HG03135 (cell line): Measurements from ENCODE around the gene CDC42BPA.
"Not testable (repeated sequence)": the region's sequence is repeated elsewhere in the genome, so short reads cannot be mapped to it uniquely, and the experiment has no call there.

Source experiments
- ATAC-seq: cut with Tn5 transposase; IDR thresholded peaks from one replicate; pipeline ENCODE4 v1.9.1; 2021; ENCODE audit warnings: mild to moderate bottlenecking, moderate library complexity; ENCODE audit not compliant: unreplicated experiment

Gene CDC42BPA

DNA sequence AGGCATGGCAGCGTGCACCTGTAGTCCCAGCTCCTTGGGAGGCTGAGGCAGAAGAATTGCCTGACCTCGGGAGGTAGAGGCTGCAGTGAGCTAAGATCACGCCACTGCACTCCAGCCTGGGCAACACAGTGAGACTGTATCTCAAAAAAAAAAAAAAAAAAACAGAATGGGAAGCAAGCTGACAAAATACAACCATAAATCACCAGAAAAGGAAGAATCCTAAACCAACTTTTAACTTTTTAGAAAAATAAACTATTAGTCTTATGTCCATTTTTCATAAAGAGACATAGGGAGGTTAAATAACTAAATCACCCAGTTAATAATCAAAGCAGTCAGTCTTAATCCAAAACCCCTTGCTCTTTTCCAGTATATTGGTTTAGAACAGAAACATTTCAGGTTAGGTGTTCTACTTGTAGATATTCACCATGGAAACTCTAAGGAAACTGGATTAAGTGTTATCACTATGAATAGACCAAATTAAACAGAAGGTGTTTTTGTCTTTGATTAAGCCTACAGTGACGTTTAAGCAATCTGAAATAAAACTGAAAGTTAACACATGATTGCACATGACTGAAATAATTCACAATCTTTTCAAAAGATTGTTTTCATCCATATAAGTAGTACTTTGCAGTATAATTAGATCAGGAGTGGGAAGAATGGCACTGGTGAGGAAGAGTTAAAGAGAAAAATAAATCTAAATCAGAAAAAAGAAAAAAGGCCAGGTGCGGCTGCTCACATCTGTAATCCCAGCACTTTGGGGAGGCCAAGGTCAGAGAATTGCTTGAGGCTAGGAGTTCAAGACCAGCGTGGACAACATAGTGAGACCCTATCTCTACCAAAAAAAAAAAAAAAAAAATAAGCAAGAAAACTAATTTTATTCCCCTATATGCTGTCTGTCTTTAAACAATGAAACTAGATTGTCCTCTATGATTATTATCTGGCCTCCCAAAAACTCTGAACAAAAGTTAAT, 9.6 kb downstream of the CDC42BPA start:
- ATAC-seq: no peak

DNA sequence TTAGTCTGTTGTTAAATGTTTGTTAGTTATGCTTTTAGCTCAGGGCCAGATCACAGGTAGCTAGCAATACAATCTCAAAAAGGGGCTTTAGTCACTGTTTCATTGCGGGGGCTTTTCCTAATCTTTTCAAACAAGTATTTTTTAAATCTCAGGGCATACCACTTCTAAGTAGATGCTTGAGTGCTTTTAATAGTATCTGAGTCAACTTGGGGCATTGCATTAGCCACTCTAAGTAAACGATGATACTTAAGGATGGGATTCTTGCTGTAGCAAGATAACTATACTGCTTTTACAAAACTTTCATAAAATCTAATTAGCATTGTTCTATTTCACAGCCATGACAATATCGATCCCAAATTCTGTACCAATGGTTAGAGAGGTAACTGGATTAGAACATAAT, 11.6 kb downstream of the CDC42BPA start:
- ATAC-seq: no peak

DNA sequence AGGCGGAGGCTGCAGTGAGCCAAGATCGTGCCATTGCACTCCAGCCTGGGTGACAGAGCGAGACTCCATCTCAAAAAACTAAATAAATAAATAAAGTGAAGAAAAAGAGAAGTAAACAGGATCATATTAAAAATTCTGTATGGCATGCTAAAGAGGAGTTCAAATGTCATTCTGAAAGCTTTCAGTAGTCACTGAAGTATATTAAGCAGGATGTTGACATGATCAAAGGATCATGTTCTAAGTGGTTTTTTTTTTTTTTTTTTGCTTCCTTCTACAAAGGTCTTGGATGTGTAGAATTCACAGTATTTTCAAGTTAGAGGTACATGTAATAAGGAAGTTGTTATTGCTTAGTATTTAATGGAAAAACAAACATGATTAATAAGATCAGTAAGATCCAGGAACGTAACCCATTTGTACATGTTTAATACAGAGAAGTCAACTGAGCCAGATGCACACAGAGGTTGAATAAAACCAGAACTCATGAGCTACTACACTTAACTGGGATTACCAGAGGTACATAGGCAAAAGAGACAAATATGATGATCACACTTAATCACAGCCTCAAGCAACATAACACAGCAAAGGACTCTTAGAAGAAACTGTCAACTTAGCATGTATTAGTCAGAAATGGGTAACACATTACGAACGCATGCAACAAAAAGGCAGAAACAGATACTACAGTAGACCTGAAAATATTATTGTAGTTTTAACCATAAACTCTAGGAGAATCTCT, 12.2 kb downstream of the CDC42BPA start:
- no peak for ATAC-seq

DNA sequence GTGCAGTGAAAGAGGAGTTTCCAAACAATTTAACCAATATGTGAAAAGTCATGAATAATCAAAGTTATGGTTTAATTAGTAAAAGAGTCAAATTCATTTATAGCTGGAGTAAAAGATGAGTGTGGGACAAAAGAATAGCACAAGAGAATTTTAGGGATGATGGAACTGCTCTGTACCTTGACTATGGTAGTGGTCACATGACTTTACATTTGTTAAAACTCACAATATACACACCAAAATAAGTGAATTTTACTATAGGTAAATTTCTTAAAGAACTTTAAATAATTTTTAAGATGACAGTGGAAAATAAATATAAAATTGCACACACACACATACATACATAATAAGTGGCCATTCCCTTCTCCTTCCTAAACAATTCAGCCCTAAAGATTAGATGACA, 13.6 kb downstream of the CDC42BPA start:
- no peak for ATAC-seq

DNA sequence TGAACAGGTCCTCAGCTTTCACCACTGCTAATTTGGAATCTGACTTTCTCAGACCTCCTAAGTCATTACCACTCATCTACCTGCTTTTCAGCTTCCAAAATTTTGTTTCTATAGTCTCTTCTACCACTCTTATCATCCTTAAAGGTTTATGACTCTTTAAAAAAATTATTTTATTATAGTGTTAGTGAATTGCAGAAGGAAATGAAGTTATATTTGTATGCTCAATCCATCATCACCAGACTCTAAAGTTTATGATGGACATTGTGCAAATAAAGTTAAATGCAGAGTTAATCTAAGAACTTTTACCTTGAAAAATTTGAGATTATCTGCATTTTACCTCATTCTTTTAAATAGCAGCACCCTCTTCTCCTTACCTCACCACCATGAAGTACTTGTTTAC, 14.6 kb downstream of the CDC42BPA start:
- no peak for ATAC-seq

DNA sequence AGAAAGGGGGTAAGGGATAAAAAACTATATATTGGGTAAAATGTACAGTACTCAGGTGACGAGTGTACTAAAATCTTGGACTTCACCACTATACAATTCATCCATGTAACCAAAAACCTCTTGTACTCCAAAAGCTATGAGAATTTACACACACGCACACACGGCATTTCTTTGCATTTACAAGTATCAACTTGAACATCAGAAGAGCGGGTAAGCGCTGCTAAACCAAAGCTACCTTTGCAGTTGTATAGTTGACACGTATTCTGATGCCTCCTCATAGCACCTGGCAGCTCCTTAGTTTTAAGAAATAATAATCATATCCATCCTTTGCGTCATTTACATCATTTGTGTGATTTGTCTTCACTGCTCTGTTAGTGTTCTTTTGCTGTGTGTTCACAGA, 17.6 kb downstream of the CDC42BPA start:
- ATAC-seq: no peak

DNA sequence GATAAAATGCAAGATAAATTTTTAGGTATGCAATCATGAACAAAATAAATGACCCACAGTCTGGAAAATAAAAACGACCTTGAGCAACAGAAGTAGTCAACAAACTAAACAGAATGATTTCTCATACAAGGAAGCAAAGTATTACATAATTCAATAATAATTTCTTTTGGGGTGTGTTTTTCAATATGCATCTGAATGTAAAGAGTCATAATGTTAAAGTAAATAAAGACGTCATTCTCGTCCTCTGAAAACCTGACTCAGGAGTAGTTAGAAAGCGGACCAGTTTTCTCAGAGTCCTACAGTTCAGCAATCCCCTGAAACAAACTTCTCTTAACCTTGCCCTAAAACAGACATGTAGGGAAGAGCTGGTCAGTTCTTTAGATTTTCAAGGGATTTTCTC, 18.6 kb downstream of the CDC42BPA start:
- ATAC-seq: no peak

DNA sequence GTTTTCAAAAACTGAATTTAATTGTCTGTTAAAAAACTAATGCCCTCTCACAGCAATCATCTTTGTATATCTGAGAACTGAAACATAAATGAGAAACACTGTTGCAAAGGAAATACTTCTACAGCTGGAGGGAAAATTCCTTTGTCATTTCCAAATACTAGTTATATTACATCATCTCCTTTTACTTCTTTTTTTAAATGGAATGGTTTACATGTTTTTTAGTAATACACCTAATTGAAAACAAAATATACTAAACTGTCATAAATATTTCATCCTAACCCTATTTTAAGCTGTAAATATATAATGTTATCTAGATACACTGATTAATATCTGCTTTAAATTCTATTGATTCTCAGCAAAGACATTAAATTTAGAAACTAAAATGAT, 19.1 kb downstream of the CDC42BPA start:
- ATAC-seq: no peak

DNA sequence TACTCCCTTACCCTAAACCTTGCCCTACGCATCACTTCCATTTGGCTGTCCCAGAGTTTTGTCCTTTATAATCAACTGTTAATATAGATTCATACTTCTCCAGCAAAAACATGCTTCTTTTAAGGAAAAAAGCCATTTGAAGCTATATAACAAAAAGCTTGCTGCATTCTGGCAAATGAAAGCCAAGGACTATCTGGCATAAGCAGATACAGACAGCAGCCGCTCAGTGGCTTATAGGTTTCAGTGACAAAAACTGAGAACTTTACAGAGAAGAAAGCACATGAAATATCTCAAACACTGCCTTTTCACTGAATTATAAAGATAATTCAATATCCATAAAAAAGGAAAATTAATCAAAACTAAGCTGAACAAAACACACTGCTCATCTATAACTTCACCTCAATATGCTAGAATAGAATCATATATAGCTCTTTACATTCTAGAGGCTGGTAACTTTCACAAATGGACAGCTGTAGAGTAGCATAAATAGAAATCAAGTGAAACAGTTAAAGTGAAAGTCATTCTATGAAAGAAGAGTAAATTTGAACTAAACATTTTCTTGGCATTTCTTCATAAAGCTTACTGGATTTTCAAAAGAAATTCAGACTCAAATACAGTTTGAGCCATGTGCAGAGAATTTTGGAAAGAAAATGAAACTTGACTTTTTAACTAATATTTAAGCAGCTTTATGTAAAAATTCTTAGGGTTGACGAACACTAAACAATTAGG, 19.6 kb downstream of the CDC42BPA start:
- no peak for ATAC-seq

DNA sequence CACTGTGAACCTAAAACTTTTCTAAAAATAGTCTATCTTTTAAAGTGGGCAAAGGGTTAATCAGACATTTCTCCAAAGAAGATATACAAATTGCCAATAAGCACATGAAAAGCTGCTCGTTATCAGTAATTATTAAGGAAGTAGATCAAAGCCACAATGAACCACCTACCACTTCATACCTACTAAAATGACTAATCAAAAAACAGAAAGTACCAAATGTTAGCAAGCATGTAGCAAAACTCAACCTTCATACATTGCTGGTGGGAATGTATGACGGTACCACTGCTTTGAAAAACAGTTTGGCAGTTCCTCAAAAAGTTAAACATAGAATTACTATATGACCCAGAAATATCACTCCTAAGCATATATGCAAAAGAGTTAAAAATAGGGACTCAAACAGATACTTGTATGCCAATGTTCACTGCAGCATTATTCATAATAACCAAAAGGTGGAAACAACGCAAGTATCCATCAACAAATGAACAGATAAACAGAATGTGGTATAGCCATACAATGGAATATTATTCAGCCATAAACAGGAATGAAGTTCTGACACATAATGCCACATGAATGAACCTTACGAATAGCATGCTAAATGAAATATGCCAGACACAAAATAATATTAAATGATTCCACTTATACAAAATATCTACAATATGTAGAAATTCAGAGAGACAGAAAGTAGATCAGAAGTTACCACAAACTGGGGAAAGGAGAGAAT, 21.1 kb downstream of the CDC42BPA start:
- ATAC-seq: no peak

DNA sequence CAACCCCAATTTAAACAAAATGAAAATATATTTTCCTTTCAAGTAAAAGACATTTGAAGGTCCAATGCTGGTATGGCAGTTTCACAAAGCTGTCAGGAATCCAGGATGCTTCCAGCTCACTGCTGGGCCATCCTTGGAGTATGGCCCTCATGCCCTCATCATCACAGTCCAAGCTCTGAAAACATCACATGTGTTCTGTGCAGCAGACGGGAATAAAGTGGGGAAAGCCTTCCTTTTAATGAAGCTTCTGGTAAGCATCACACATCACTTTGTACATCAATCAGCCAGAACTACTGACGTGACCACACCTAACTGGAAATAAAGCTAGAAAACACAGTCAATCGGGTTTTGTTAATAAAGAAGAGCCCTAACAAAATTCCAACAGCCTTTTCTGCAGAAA, 22.7 kb downstream of the CDC42BPA start:
- ATAC-seq: no peak

DNA sequence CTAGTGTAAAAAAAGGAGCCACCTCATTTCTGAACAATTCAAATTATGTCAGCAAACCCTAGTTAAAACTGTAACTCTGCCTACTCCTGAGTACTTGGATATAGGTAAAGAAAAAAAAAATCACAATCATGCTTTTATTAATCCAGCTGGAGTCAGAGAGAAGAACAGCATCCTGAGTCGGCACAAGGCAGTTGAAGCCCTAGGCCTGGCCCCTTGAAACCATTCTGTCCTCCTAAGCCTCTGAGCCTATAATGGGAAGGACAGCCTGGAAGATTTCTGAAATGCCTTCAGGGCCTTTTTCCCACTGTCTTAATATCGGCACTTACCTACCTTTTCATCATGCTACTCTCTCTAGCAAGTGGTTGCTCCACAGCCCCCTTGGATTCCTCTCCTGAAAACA, 32.5 kb downstream of the CDC42BPA start:
- no peak for ATAC-seq

DNA sequence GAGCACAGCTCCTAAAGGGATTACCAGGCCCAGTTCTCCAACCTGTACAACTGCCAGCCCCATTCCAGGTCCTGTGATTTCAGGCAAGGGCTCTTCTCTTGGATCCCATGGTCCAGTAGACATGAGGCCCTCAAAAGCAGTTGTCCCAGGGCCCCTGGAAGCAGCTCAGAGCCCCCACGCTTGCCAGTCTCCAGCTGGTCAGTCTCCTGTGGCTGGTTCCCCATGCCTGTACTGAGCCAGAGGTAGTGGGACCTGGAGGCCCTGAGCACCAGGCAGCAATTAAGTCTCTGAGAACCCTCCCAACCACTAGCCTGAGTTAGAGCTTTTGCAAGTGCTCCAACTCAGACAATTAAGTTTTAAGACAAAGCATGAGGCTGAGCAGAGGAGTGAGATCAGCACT, 36.9 kb downstream of the CDC42BPA start:
- no peak for ATAC-seq

DNA sequence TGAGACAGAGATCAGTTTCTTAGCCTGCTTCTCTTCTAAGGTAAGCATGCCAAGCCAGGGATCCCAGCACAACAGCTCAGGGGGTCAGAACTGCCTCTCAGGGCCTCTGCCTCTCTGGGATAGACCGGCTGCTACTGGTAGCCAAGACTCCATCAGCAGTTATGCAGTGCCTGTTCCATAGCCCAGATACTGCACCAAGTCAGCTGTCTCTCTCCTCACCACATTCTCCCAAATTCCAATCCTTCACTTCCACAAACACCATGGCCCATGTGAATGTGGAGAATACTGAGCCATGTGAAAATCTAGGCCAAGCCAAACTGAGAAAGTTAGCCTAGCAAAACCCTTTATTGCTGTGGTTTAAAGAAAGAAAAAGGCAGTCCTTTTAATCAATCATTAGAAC, 37.5 kb downstream of the CDC42BPA start:
- no peak for ATAC-seq

DNA sequence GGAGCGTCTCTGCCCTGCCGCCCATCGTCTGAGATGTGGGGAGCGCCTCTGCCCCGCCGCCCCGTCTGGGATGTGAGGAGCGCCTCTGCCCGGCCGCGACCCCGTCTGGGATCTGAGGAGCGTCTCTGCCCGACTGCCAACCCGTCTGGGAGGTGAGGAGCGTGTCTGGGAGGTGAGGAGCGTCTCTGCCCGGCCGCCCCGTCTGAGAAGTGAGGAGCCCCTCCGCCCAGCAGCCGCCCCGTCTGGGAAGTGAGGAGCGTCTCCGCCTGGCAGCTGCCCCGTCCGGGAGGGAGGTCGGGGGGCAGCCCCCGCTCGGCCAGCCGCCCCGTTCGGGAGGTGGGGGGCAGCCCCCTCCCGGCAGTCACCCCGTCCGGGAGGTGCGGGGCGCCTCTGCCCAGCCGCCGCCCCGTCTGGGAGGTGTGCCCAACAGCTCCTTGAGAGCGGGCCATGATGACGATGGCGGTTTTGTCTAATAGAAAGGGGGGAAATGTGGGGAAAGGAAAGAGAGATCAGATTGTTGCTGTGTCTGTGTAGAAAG, 42.1 kb downstream of the CDC42BPA start:
- ATAC-seq: not testable (repeated sequence)

DNA sequence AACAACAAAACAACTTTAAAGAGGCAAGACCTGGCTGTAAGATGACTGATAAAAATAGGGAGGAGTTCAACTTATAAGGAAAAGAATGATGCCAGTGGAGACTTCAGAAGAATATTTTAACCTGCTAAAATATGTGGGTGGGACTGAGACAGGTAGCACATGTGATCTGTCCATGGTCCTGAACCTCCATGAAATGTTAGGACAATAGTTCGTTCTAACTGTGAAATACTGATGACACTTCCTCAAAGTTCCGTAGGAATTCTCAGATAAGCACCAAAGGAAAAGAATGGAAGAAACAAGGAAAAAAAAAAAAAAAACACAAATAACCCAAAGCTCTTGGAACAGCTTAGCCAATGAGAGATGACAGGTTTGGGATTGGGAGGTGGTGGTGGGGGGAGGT, 44.7 kb downstream of the CDC42BPA start:
- ATAC-seq: no peak

DNA sequence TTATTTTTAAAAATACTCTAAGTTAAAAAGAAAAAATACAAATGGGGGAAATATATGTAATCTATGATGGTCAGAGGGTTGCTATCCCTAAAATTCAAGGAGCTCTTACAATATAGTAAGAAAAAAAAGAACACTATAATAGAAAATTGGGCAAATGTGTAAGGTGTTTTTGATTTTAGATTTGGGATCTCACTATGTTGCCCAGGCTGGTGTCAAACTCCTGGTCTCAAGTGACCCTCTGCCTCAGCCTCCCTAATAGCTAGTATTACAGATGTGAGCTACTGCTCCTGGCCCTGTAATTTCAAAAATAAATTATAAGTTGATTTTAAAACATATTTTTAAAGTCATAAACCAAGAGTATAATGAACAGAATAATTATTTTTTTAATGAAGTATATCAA, 45.9 kb downstream of the CDC42BPA start:
- ATAC-seq: no peak

DNA sequence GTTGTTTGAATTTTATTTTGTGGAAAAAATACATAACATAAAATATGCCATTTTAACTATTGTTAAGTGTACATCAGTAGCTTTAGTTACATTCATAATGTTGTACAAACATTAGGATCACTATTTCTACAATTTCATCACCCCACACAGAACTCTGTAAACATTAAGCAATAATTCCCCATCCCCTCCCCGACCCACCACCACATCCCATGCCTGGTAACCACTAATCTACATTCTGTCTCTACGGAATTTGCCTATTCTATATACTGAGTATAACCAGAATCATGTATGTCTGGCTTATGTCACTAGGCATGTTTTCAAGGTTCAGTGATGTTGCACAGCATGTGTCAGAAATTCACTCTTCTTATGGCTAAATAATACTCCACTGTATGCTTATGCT, 47.7 kb downstream of the CDC42BPA start:
- no peak for ATAC-seq

DNA sequence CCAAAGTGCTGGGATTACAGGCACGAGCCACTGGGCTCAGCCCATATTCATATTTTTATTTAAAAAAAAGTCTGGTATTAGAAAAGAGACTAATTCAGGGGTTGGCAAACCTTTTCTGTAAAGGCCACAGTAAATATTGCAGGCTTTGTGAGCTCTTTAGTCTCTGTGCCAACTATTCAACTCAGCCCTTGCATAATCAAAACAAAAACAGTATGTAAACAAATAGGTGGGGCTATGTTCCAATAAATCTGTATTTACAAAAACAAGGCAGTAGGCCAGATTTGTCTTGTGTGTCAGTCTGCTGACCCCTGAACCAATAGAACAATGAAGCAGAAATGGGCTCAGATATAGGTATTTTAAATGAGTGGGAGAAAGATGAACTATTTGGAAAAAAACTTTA, 49.3 kb downstream of the CDC42BPA start:
- no peak for ATAC-seq

DNA sequence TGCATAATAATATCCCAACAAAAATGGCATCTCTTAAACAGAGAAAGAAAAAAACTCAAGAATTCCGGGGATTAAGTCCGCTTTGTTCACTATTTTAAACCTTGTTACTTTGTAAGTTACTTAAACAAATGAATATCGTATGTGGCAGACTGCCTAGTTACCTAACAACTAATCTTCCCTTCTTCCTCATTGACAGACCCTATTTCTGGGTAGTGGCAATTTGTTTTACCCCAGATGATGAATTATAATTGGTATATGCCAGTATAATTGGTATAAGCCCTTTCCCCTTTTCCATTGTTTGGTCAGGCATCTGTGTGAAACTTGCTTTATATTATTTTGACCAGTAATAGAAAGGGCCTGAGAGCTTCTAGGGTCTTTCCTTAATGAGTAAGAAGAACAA, 52.4 kb downstream of the CDC42BPA start:
- no peak for ATAC-seq

DNA sequence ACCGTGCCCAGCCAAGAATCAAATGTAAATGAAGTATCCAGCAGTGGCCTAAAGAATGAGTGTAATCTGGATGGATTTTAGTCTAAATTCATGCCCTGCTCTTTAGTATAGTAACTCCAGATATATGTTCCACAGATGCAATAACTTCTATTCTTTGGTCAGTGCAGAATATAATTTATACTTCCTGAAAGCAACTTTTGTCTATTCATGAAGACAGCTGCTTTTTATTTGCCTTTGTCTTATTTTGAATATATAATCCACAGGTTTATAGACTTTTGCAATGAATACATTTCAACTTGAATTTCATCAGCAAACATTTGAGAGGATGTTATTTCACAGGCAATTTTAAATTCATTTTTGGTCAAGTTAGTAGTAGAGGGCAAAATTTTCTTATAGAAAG, 54.4 kb downstream of the CDC42BPA start:
- no peak for ATAC-seq
